GM12878 (cell line): Measurements from ENCODE around the gene ATP1B2. TPM values are rescaled to one million over a fixed set of nuclear protein-coding genes. Genes with fewer than 3 reads are reported as not detected.

Source experiments
- ASH2L ChIP-seq: fragments of 300-600, 200-600 bp; sonication (generic); IDR thresholded peaks from 2 replicates; pipeline ENCODE4 v1.6.1; 2017; ENCODE audit warnings: low read depth, mild to moderate bottlenecking, borderline replicate concordance
- ATF7 ChIP-seq: fragments of 450-650 bp; IDR thresholded peaks from 2 replicates; pipeline ENCODE4 v1.6.1; 2016; ENCODE audit warnings: low read depth, mild to moderate bottlenecking
- BRCA1 ChIP-seq: IDR thresholded peaks from 2 replicates; pipeline ENCODE4 v1.6.1; 2011; ENCODE audit warnings: low read depth, low read length, improper control_type of control experiment
- CEBPB ChIP-seq, 2 experiments: fragments of 150-350 bp in 1 of 2; IDR thresholded peaks; 2 replicates each; pipeline ENCODE4 v1.6.1; 2012 to 2014; ENCODE audit warnings: low read depth in 2 of 2, low read length in 2 of 2, borderline replicate concordance in 1 of 2, inconsistent platforms in 1 of 2
- FOXM1 ChIP-seq: IDR thresholded peaks from 2 replicates; pipeline ENCODE4 v1.6.1; 2012; ENCODE audit warnings: low read depth, mild to moderate bottlenecking, inconsistent platforms, low read length, moderate library complexity
- HDAC6 ChIP-seq: fragments of 200-600 bp; sonication (generic); IDR thresholded peaks from one replicate; pipeline ENCODE4 v1.8.0; 2017; ENCODE audit warnings: antibody characterized with exemption; ENCODE audit not compliant: unreplicated experiment
- HSF1 ChIP-seq: fragments of 150-350 bp; IDR thresholded peaks from 2 replicates; pipeline ENCODE4 v1.6.1; 2014; ENCODE audit warnings: mild to moderate bottlenecking, low read depth, low read length
- NR2C1 ChIP-seq: fragments of 450-650 bp; IDR thresholded peaks from 2 replicates; pipeline ENCODE4 v1.6.1; 2017; ENCODE audit warnings: antibody characterized with exemption, mild to moderate bottlenecking, moderate library complexity
- NR2C2 ChIP-seq: IDR thresholded peaks from 2 replicates; pipeline ENCODE4 v1.6.1; 2011; ENCODE audit warnings: borderline replicate concordance, low read depth; ENCODE audit not compliant: control insufficient read depth, insufficient read length
- NRF1 ChIP-seq: conservative IDR thresholded peaks from 2 replicates; pipeline ENCODE4 v1.6.1; 2011; ENCODE audit warnings: mild to moderate bottlenecking, low read depth, low read length, improper control_type of control experiment
- PAX8 ChIP-seq: fragments of 450-650 bp; IDR thresholded peaks from 2 replicates; pipeline ENCODE4 v1.6.1; 2017; ENCODE audit warnings: mild to moderate bottlenecking, moderate library complexity
- POLR2A ChIP-seq: IDR thresholded peaks from 2 replicates; pipeline ENCODE4 v1.6.1; 2011; ENCODE audit warnings: low read depth, mild to moderate bottlenecking, low read length
- SUPT20H ChIP-seq: IDR thresholded peaks from 2 replicates; pipeline ENCODE4 v1.6.1; 2011; ENCODE audit warnings: low read depth, mild to moderate bottlenecking, low read length, moderate library complexity, borderline replicate concordance; ENCODE audit not compliant: control insufficient read depth
- TCF7 ChIP-seq: IDR thresholded peaks from 2 replicates; pipeline ENCODE4 v1.6.1; 2014; ENCODE audit warnings: antibody characterized with exemption, borderline replicate concordance
- polyA plus RNA-seq, 11 experiments: library from polyadenylated mRNA; depleted of rRNA in 4 of 11; unstranded in 6 of 11; stranded (reverse) in 5 of 11; fragments of >200 nt; fragmentation: Nextera tagmentation in 4 of 11; fragmentation: Illumina TruSeq in 1 of 11; extraction: Ambion mirVana in 4 of 11; extraction: Trizol in 1 of 11; gene quantifications; 1 replicate in 1 of 11; 2 replicates in 10 of 11; pipeline versions ENCODE4 v1.2.1 to v1.2.3, GENCODE V29; 2011 to 2016; ENCODE audit warnings: inconsistent platforms in 2 of 11, missing spikeins in 2 of 11, low read depth in 1 of 11
- total RNA-seq, 4 experiments: library from RNA; depleted of rRNA in 3 of 4; stranded (reverse); fragments of >200 nt in 3 of 4; fragmentation: Illumina TruSeq in 1 of 4; extraction: Trizol in 1 of 4; gene quantifications; 2 replicates each; pipeline versions ENCODE4 v1.2.1 to v1.2.3, GENCODE V29; 2013 to 2021
- TF ChIP-seq, protein P1 (sequence below): fragments of 450-650 bp; IDR thresholded peaks from 2 replicates; pipeline ENCODE4 v1.6.1; 2017; ENCODE audit warnings: mild to moderate bottlenecking, moderate library complexity

ATP1B2 gene
- total and polyA plus RNA-seq, 10 of the 15 experiments (the other 5 are each of a cell fraction or from before 2014, with no cell fraction given): 0.03 to 0.29 (median 0.15) TPM; not detected in 3

DNA sequence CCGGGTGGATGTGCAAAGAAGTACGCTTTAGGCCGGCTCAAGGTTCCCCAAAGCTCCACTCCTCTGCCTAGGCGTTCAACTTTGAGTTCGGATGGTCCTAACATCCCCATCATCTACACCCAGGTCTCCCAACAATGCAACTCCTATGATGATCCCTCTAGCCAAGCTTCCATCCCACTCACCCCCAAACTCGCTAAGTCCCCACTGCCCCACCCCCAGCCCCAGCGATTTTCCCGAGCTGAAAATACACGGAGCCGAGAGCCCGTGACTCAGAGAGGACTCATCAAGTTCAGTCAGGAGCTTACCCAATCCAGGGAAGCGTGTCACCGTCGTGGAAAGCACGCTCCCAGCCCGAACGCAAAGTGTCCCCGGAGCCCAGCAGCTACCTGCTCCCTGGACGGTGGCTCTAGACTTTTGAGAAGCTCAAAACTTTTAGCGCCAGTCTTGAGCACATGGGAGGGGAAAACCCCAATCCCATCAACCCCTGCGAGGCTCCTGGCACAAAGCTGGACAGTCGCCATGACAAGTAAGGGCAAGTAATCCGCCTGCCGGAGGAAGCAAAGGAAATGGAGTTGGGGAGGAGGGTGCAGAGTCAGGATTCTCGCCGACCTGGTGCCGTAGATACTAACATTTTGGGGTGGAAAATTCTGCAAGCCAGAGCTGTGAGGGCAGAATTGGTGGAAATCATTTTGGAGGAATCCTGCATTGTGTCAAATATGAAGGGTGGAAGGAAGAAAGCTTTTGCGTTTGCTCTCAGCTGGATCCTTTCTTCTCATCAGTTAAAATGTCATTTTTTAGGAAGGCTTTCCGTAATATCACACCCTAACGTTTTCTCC, 36.6 kb downstream of the ATP1B2 start, which contains the start of gene TP53 (continued):
- TF ChIP-seq, protein P1, sequence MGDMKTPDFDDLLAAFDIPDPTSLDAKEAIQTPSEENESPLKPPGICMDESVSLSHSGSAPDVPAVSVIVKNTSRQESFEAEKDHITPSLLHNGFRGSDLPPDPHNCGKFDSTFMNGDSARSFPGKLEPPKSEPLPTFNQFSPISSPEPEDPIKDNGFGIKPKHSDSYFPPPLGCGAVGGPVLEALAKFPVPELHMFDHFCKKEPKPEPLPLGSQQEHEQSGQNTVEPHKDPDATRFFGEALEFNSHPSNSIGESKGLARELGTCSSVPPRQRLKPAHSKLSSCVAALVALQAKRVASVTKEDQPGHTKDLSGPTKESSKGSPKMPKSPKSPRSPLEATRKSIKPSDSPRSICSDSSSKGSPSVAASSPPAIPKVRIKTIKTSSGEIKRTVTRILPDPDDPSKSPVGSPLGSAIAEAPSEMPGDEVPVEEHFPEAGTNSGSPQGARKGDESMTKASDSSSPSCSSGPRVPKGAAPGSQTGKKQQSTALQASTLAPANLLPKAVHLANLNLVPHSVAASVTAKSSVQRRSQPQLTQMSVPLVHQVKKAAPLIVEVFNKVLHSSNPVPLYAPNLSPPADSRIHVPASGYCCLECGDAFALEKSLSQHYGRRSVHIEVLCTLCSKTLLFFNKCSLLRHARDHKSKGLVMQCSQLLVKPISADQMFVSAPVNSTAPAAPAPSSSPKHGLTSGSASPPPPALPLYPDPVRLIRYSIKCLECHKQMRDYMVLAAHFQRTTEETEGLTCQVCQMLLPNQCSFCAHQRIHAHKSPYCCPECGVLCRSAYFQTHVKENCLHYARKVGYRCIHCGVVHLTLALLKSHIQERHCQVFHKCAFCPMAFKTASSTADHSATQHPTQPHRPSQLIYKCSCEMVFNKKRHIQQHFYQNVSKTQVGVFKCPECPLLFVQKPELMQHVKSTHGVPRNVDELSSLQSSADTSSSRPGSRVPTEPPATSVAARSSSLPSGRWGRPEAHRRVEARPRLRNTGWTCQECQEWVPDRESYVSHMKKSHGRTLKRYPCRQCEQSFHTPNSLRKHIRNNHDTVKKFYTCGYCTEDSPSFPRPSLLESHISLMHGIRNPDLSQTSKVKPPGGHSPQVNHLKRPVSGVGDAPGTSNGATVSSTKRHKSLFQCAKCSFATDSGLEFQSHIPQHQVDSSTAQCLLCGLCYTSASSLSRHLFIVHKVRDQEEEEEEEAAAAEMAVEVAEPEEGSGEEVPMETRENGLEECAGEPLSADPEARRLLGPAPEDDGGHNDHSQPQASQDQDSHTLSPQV: no peak
- TF ChIP-seq BRCA1 (no peak), NRF1 (no peak), CEBPB (IDR thresholded peaks at IDR 0.05; ENCODE audit: borderline replicate concordance in 1 of 2, low read depth in 2 of 2, low read length in 2 of 2) (no peak), SUPT20H (no peak), FOXM1 (no peak; the same call in 1 of the 2 replicates), POLR2A (peak; percentile 100), ATF7 (0 out of 2 replicates have a peak, but pooled peaks have one; percentile 18), NR2C2 (no peak), ASH2L (no peak), HDAC6 (peak; percentile 72), TCF7 (no peak), NR2C1 (peak; percentile 72), PAX8 (no peak; the same call in 1 of the 2 replicates), HSF1 (no peak)
